ENCODE results near the gene FTO. TPM values are rescaled to one million over a fixed set of nuclear protein-coding genes. Genes with fewer than 3 reads are reported as not detected.
A peak's percentile ranks its signal among the peaks of the same experiment; 100 is the strongest.

Gene FTO
- total RNA-seq: 10 to 100 TPM; 29.0 to 64.1 (median 48.1) TPM

DNA sequence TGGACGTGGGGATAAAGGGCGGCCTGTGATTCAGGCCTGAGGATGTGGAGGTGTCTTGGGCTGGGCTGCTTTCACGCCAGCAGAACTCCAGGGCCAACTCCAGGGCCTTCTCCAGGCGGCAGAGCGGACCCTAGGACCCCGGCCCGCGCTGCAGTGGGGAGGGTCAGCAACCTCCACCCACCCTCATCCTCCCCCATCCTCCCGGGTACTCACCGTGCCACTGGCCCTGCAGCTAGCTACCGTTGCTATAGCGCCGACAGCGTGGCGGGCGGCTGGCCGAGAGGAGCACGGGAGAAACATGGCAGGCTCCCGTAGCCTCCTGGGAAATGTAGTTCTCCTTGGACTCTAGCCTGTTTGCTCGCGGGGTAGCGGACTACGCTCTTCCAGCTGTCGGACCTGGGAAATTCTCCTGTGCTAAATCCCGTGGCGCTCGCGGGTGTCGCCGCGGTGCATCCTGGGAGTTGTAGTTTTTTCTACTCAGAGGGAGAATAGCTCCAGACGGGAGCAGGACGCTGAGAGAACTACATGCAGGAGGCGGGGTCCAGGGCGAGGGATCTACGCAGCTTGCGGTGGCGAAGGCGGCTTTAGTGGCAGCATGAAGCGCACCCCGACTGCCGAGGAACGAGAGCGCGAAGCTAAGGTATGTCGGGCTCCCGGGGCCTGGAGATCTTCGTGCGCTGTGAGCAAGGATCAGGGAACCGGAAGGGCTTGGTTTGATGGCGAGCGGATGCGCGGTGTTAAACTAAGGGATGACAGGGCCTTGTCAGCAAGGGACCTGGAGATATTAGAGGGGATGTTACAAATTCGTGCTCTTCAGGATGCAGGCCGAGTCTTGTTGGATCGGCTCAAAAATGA, at the start of gene FTO, which contains the start of gene RPGRIP1L:
TSS of gene FTO (plus strand) at position 567 of the 855 bp plus-strand sequence.
TSS of gene RPGRIP1L (minus strand) at position 270 of the 855 bp plus-strand sequence. CDS start 3,136 bp downstream, outside the sequence.
- H3K4me1 ChIP-seq: peaks cover 10 to 27% (median 17%) of the 10 kb centered on the region in 3 donors
- H3K36me3 ChIP-seq: no peaks in the 10 kb centered on the region
- peak; percentile 81 for DNase-seq
- peak in 1 of 4 donors; percentile 38 for TF ChIP-seq POLR2A (IDR thresholded peaks at IDR 0.05)
- TF ChIP-seq, protein P1, sequence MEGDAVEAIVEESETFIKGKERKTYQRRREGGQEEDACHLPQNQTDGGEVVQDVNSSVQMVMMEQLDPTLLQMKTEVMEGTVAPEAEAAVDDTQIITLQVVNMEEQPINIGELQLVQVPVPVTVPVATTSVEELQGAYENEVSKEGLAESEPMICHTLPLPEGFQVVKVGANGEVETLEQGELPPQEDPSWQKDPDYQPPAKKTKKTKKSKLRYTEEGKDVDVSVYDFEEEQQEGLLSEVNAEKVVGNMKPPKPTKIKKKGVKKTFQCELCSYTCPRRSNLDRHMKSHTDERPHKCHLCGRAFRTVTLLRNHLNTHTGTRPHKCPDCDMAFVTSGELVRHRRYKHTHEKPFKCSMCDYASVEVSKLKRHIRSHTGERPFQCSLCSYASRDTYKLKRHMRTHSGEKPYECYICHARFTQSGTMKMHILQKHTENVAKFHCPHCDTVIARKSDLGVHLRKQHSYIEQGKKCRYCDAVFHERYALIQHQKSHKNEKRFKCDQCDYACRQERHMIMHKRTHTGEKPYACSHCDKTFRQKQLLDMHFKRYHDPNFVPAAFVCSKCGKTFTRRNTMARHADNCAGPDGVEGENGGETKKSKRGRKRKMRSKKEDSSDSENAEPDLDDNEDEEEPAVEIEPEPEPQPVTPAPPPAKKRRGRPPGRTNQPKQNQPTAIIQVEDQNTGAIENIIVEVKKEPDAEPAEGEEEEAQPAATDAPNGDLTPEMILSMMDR (IDR thresholded peaks at IDR 0.05): peak in 5 of 6 experiments; percentile 9 to 42 (median 28)
- intact Hi-C loops (cut with DNase I): no loop called here
- H3K4me3 ChIP-seq: peak within 1 kb of the TSS; percentile 61 to 92 (median 76)
- no peaks in the 10 kb centered on the region for H3K9me3 ChIP-seq
- H3K27me3 ChIP-seq: no peaks in the 10 kb centered on the region
- peak within 1 kb of the TSS; percentile 76 to 85 (median 78) for H3K27ac ChIP-seq
- WGBS, 2 donors: 0 to 1% methylated on average over 20 to 32 of the region's 57 CpGs

DNA sequence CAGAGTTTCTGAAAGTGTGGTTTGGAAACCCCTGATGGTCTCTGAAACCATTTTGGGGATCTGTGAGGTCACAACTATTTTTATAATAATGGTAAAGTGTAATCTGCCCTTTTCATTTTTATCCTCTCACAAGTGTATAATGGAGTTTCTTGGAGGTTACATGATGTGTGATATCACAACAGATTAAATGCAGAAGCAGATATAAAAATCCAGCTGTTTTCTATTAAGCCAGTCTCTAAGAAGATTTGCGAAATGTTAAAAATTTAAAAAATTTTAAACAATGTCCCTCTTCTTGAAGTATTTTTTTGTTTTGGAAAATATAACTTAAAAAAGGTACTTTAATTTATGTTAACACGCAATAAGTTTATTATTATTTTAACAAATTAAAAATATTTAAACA, 49.0 kb upstream of the FTO start:
- TF ChIP-seq, protein P1 (IDR thresholded peaks at IDR 0.05): no peak
- no peak for TF ChIP-seq POLR2A (IDR thresholded peaks at IDR 0.05)
- DNase-seq: no peak
- intact Hi-C loops (cut with DNase I): no loop called here
- Histone ChIP-seq H3K4me1 (no peaks in the 10 kb centered on the region), H3K4me3 (no peak overlapping the region), H3K9me3 (no peaks in the 10 kb centered on the region), H3K27me3 (no peaks in the 10 kb centered on the region), H3K27ac (no peak overlapping the region), H3K36me3 (peaks cover 0 to 8% (median 0%) of the 10 kb centered on the region in 3 donors)
- WGBS, 2 donors: 95 to 96% methylated on average over 2 of the region's 2 CpGs

DNA sequence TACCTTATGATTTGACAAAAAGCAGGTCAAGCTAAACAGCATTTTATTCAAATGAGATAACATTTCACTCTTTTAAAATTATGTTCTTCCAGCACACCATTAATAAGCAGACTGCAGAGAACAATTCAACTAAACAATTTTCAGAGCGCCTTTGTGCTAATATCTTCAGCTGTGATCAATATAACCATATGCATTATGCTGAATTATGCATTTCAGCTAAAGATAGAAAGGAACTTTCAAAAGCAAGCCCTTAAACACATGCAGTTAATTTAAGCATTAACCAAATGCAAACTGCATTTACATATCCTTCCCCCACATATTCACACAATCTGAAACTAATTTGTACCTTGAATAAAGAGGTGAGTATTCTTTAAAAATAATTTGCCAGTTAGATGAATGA, 41.9 kb upstream of the FTO start:
- WGBS, 2 donors: 94 to 96% methylated on average over 1 of the region's 1 CpG
- Histone ChIP-seq H3K4me3 (no peak overlapping the region), H3K27me3 (no peaks in the 10 kb centered on the region), H3K27ac (no peak overlapping the region), H3K9me3 (no peaks in the 10 kb centered on the region), H3K36me3 (no peaks in the 10 kb centered on the region), H3K4me1 (no peaks in the 10 kb centered on the region)
- TF ChIP-seq, protein P1 (IDR thresholded peaks at IDR 0.05): no peak
- no peak for TF ChIP-seq POLR2A (IDR thresholded peaks at IDR 0.05)
- intact Hi-C loops (cut with DNase I): no loop called here
- DNase-seq: no peak

DNA sequence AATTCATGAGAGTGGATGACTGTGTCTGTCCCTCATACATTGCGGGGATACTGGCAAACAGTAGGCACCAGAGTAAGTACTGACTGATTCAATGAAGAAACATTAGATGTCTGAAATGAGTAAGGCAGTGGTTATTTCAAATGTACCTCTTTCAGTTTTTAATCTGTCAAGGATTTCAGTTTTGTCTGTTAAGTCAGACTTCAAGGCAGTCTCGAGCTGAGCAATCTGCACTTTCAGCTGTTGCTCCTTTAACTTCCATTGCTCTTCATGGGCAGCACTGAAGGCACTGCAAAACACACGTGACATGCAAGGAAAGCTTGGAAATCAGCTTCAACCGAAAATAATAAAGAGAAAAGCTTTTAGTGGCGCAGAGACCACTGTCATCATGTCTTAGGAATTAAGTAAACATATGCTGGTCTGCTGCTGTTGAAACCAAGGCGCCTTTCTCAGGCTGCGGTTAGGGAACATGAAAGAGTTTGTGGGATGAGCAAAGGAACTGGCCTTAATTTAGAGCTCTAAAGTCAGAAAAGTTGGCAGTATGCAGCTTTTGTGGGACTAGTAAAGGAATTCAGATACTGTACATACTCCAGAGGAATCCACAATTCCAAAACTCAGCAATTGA, 39.1 kb upstream of the FTO start:
- no peaks in the 10 kb centered on the region for H3K36me3 ChIP-seq
- no peak for DNase-seq
- no peaks in the 10 kb centered on the region for H3K9me3 ChIP-seq
- intact Hi-C loops (cut with DNase I): no loop called here
- H3K27me3 ChIP-seq: no peaks in the 10 kb centered on the region
- no peak for TF ChIP-seq POLR2A (IDR thresholded peaks at IDR 0.05)
- TF ChIP-seq, protein P1 (IDR thresholded peaks at IDR 0.05): no peak
- no peak overlapping the region for H3K4me3 ChIP-seq
- H3K27ac ChIP-seq: no peak overlapping the region
- WGBS, 2 donors: 51 to 61% methylated on average over 7 of the region's 7 CpGs
- H3K4me1 ChIP-seq: no peaks in the 10 kb centered on the region

Data from esophagus squamous epithelium (tissue), 5 donors.